Activated CD8-positive, alpha-beta memory T cell treated with anti-CD3 and anti-CD28 coated beads for 4 hours (primary cell): ENCODE results near the gene SMURF1.

ENCODE experiments used
- DNase-seq, 2 donors: peaks; one replicate each; pipeline ENCODE4 v3.0.0-alpha.2; 2020; ENCODE audit warnings: low read depth in 2 of 2

SMURF1 gene

GRCh38 chr7:99029466-99030435 is 114.2 kb downstream of the SMURF1 start:
- no peak for DNase-seq

- DNase-seq: no peak
These were observed 115.5 kb downstream of the SMURF1 start for GRCh38 chr7:99028261-99028973.

GRCh38 chr7:99027841-99028240 is 116.1 kb downstream of the SMURF1 start:
- DNase-seq: no peak

- DNase-seq: no peak
These were observed 116.7 kb downstream of the SMURF1 start for GRCh38 chr7:99027241-99027640.

- DNase-seq: no peak
These were observed 119.8 kb downstream of the SMURF1 start for GRCh38 chr7:99024066-99024465.

- no peak for DNase-seq
These were observed 121.9 kb downstream of the SMURF1 start for GRCh38 chr7:99021941-99022560.

- no peak for DNase-seq
These were observed 123.5 kb downstream of the SMURF1 start for GRCh38 chr7:99020413-99020715.

GRCh38 chr7:99019523-99020412 is 124.1 kb downstream of the SMURF1 start:
- no peak for DNase-seq

- DNase-seq: no peak
These were observed 127.7 kb downstream of the SMURF1 start for GRCh38 chr7:99016196-99016595.

- no peak for DNase-seq
These were observed 129.6 kb downstream of the SMURF1 start for GRCh38 chr7:99014113-99014985.

GRCh38 chr7:99013266-99014112 is 130.4 kb downstream of the SMURF1 start:
- DNase-seq: no peak

GRCh38 chr7:99012722-99013121 is 131.2 kb downstream of the SMURF1 start:
- DNase-seq: no peak

- no peak for DNase-seq
These were observed 132.1 kb downstream of the SMURF1 start for GRCh38 chr7:99011706-99012404.

GRCh38 chr7:99011341-99011705 is 132.6 kb downstream of the SMURF1 start:
- DNase-seq: no peak

GRCh38 chr7:99010281-99010680 is 133.6 kb downstream of the SMURF1 start:
- no peak for DNase-seq

GRCh38 chr7:99008921-99009530 is 134.9 kb downstream of the SMURF1 start:
- no peak for DNase-seq

GRCh38 chr7:99008181-99008631 is 135.7 kb downstream of the SMURF1 start:
- DNase-seq: no peak

- no peak for DNase-seq
These were observed 137.0 kb downstream of the SMURF1 start for GRCh38 chr7:99006739-99007424.
